Erythroblast (primary cell): Measurements from ENCODE around the gene ESPN.
"Not testable (repeated sequence)": the region's sequence is repeated elsewhere in the genome, so short reads cannot be mapped to it uniquely, and the experiment has no call there.

ENCODE experiments used
- DNase-seq, 2 experiments: peaks; one replicate each; lab custom pipeline; 2025; lab: John Stamatoyannopoulos, UW
- GATA1 ChIP-seq: IDR thresholded peaks from 2 replicates; pipeline ENCODE4 v1.6.1; 2011; ENCODE audit warnings: low read depth, mild to moderate bottlenecking, control low read depth, low read length, moderate library complexity
- POLR2A ChIP-seq: IDR thresholded peaks from 2 replicates; pipeline ENCODE4 v1.6.1; 2011; ENCODE audit warnings: mild to moderate bottlenecking, low read length

The ESPN gene

GRCh38 chr1:6393400-6394187 lies 31.0 kb upstream of the ESPN start, which contains the start of gene ACOT7:
TSS of gene ACOT7 (minus strand) at chr1:6393767. CDS start at chr1:6393399, 368 bp downstream.
- DNase-seq: peak; percentile 93 to 94
- TF ChIP-seq POLR2A (peak; percentile 66), GATA1 (no peak)

GRCh38 chr1:6395130-6395529 lies 29.4 kb upstream of the ESPN start:
- DNase-seq: not testable (repeated sequence)

GRCh38 chr1:6395781-6396244 lies 28.8 kb upstream of the ESPN start:
- not testable (repeated sequence) for DNase-seq

- peak in 1 of 2 experiments; percentile 23 for DNase-seq
- no peak for TF ChIP-seq GATA1
- no peak for TF ChIP-seq POLR2A
These were observed 27.6 kb upstream of the ESPN start for GRCh38 chr1:6396998-6397397.

- TF ChIP-seq GATA1 (no peak), POLR2A (no peak)
- no peak for DNase-seq
These were observed 26.6 kb upstream of the ESPN start for GRCh38 chr1:6397844-6398441.

- TF ChIP-seq GATA1 (no peak), POLR2A (no peak)
- no peak for DNase-seq
These were observed 25.3 kb upstream of the ESPN start for GRCh38 chr1:6399294-6399693.

GRCh38 chr1:6401673-6402072 lies 22.9 kb upstream of the ESPN start:
- DNase-seq: no peak
- TF ChIP-seq POLR2A: no peak
- no peak for TF ChIP-seq GATA1

- no peak for DNase-seq
These were observed 16.6 kb upstream of the ESPN start for GRCh38 chr1:6408023-6408422.

GRCh38 chr1:6409053-6409452 lies 15.5 kb upstream of the ESPN start:
- no peak for DNase-seq
- TF ChIP-seq GATA1 (no peak), POLR2A (no peak)

More at GRCh38 chr1:6408023-6408422, 16.6 kb upstream of the ESPN start:
- TF ChIP-seq POLR2A (no peak), GATA1 (no peak)

GRCh38 chr1:6409733-6410132 lies 14.8 kb upstream of the ESPN start:
- no peak for TF ChIP-seq GATA1
- no peak for TF ChIP-seq POLR2A
- DNase-seq: no peak

GRCh38 chr1:6410248-6410893 lies 14.2 kb upstream of the ESPN start:
- DNase-seq: no peak
- TF ChIP-seq POLR2A: no peak
- no peak for TF ChIP-seq GATA1

- DNase-seq: no peak
- TF ChIP-seq GATA1 (no peak), POLR2A (no peak)
These were observed 11.7 kb upstream of the ESPN start for GRCh38 chr1:6412896-6413295.

- TF ChIP-seq POLR2A (no peak), GATA1 (no peak)
- peak; percentile 51 to 57 for DNase-seq
These were observed 10.1 kb upstream of the ESPN start for GRCh38 chr1:6414443-6414844.
